ENCODE measurements around the gene RAD51B. TPM values are rescaled to one million over a fixed set of nuclear protein-coding genes. Genes with fewer than 3 reads are reported as not detected.

The RAD51B gene
- total RNA-seq, 1 experiment from 2014 or later, result 8.5 TPM

DNA sequence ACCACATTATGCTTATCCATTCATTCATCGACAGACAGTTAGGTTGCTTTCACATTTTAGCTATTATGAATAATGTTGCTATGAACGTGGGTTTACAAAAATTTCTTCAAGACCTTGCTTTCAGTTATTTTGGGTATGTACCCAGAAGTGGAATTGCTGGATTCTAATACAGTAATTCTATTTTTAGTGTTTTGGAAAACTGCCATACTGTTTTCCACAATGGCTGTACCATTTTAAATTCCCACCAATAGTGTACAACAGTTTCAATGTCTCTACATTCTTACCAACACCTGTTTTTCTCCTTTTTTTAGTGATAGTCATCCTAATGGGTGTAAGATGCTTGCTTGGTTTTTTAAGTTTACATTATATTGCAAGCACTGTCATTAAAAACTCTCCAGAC, 825.8 kb downstream of the RAD51B start:
- no peak overlapping the region for H3K4me3 ChIP-seq (ENCODE audit: low read depth in 2 of 2, low read length in 2 of 2)
- CTCF ChIA-PET, result no interaction called here
- H3K4me1 ChIP-seq (ENCODE audit: control insufficient read depth, insufficient read depth, low read length), result no peaks in the 10 kb centered on the region
- no peak for ATAC-seq
- no TSS peak for BruUV-seq (replicated peaks)
- POLR2A ChIA-PET, result no interaction called here
- no peak for DNase-seq (ENCODE audit: low read depth, low spot score)
- H3K36me3 ChIP-seq (ENCODE audit: control insufficient read depth, insufficient read depth, low read length), result no peaks in the 10 kb centered on the region
- H3K9me3 ChIP-seq (ENCODE audit: control insufficient read depth, insufficient read depth, low read depth, low read length), result peaks cover 5% of the 10 kb centered on the region; the same call in 1 of the 2 replicates
- in situ Hi-C loops (cut with HindIII; ENCODE audit: low pct_unique_long_range_greater_than_20kb, low sequenced_read_pairs) (no loop called here), intact Hi-C loops (cut with micrococcal nuclease; ENCODE audit: unreplicated experiment) (no loop called here)
- H3K27ac ChIP-seq (ENCODE audit: low read length), result no peak overlapping the region
- TF ChIP-seq TCF7L2 (IDR thresholded peaks at IDR 0.05; ENCODE audit: low read depth, low read length) (no peak), SIN3A (IDR thresholded peaks at IDR 0.05; ENCODE audit: borderline replicate concordance, insufficient read depth, low read depth, low read length) (no peak), CTCF (IDR thresholded peaks at IDR 0.05) (no peak), POLR2AphosphoS5 (IDR thresholded peaks at IDR 0.05; ENCODE audit: low read depth, low read length) (no peak)
- TF ChIP-seq, protein P1, sequence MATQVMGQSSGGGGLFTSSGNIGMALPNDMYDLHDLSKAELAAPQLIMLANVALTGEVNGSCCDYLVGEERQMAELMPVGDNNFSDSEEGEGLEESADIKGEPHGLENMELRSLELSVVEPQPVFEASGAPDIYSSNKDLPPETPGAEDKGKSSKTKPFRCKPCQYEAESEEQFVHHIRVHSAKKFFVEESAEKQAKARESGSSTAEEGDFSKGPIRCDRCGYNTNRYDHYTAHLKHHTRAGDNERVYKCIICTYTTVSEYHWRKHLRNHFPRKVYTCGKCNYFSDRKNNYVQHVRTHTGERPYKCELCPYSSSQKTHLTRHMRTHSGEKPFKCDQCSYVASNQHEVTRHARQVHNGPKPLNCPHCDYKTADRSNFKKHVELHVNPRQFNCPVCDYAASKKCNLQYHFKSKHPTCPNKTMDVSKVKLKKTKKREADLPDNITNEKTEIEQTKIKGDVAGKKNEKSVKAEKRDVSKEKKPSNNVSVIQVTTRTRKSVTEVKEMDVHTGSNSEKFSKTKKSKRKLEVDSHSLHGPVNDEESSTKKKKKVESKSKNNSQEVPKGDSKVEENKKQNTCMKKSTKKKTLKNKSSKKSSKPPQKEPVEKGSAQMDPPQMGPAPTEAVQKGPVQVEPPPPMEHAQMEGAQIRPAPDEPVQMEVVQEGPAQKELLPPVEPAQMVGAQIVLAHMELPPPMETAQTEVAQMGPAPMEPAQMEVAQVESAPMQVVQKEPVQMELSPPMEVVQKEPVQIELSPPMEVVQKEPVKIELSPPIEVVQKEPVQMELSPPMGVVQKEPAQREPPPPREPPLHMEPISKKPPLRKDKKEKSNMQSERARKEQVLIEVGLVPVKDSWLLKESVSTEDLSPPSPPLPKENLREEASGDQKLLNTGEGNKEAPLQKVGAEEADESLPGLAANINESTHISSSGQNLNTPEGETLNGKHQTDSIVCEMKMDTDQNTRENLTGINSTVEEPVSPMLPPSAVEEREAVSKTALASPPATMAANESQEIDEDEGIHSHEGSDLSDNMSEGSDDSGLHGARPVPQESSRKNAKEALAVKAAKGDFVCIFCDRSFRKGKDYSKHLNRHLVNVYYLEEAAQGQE (IDR thresholded peaks at IDR 0.05; ENCODE audit: insufficient read depth in 1 of 2, low read depth in 2 of 2, low read length in 1 of 2), result no peak
- H3K27me3 ChIP-seq (ENCODE audit: control insufficient read depth, insufficient read depth, low read length), result no peaks in the 10 kb centered on the region

DNA sequence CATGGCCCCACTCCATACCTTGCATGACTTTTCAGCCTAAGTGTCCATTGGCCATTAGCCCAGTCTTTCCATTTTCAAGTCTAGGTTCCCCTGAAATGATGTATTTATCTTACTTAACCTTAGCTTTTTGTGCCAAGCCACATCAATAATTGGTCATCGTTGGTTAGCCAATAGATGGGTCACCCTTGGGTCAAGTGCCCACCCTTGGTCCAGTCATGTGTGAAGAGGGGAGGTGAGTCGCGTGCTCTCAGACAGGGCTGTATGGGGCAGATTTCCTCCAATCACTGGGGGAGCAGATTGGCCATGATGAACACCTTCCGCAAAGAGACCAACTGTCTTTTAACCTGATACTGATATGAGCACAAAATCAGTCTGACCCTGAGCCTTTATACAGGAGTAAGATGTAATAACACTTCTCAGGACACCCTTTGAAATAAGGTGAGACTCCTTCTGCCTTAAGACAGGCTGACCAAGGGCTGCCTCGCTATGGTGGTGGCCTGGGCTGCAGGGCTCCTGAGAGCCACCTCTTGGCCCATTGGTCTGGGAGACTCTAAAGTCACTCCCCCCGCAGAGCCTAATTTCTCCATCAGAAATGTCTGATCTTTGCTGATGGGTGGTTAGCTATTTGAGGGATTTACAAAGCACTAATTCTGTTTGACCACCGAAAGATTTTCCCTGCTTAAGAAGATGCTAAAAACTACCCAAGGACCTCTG, 830.1 kb downstream of the RAD51B start:
- Histone ChIP-seq H3K9me3 (ENCODE audit: control insufficient read depth, insufficient read depth, low read depth, low read length) (no peaks in the 10 kb centered on the region), H3K27ac (ENCODE audit: low read length) (no peak overlapping the region), H3K4me1 (ENCODE audit: control insufficient read depth, insufficient read depth, low read length) (no peaks in the 10 kb centered on the region), H3K36me3 (ENCODE audit: control insufficient read depth, insufficient read depth, low read length) (no peaks in the 10 kb centered on the region), H3K4me3 (ENCODE audit: low read depth in 2 of 2, low read length in 2 of 2) (no peak overlapping the region), H3K27me3 (ENCODE audit: control insufficient read depth, insufficient read depth, low read length) (no peaks in the 10 kb centered on the region)
- POLR2A ChIA-PET, result no interaction called here
- in situ Hi-C loops (cut with HindIII; ENCODE audit: low pct_unique_long_range_greater_than_20kb, low sequenced_read_pairs), result no loop called here
- ATAC-seq (no peak), DNase-seq (ENCODE audit: low read depth, low spot score) (no peak)
- CTCF ChIA-PET, result no interaction called here
- TF ChIP-seq, protein P1 (IDR thresholded peaks at IDR 0.05; ENCODE audit: insufficient read depth in 1 of 2, low read depth in 2 of 2, low read length in 1 of 2), result no peak
- TF ChIP-seq CTCF (IDR thresholded peaks at IDR 0.05) (no peak), TCF7L2 (IDR thresholded peaks at IDR 0.05; ENCODE audit: low read depth, low read length) (no peak), POLR2AphosphoS5 (IDR thresholded peaks at IDR 0.05; ENCODE audit: low read depth, low read length) (no peak), SIN3A (IDR thresholded peaks at IDR 0.05; ENCODE audit: borderline replicate concordance, insufficient read depth, low read depth, low read length) (no peak)
- intact Hi-C loops (cut with micrococcal nuclease; ENCODE audit: unreplicated experiment), result no loop called here
- no TSS peak for BruUV-seq (replicated peaks)
